HepG2 (cell line): Measurements from ENCODE around the gene ADSS1. TPM values are rescaled to one million over a fixed set of nuclear protein-coding genes. Genes with fewer than 3 reads are reported as not detected.

Experiments used
- ASH2L ChIP-seq: fragments of 300-600, 200-600 bp; sonication (generic); IDR thresholded peaks from 2 replicates; pipeline ENCODE4 v1.7.0; 2017; ENCODE audit warnings: low read depth, mild to moderate bottlenecking, moderate library complexity, mixed read lengths, low read length; ENCODE audit not compliant: insufficient read length
- ELF3 ChIP-seq: IDR thresholded peaks from 2 replicates; pipeline ENCODE4 v1.6.1; 2016; ENCODE audit warnings: missing genetic modification reagents, missing compliant biosample characterization
- GABPA ChIP-seq, 2 experiments: IDR thresholded peaks; 2 replicates each; pipeline ENCODE4 v1.6.1; 2011 to 2016; ENCODE audit warnings: low read depth in 2 of 2, low read length in 1 of 2, missing biosample characterization in 1 of 2, missing genetic modification characterization in 1 of 2
- GPBP1L1 ChIP-seq: sonication (generic); formaldehyde crosslinking; IDR thresholded peaks from 2 replicates; pipeline ENCODE4 v1.5.0; 2020; ENCODE audit warnings: mild to moderate bottlenecking, missing genetic modification reagents
- HOXD1 ChIP-seq: sonication (generic); formaldehyde crosslinking; IDR thresholded peaks from 2 replicates; pipeline ENCODE4 v1.5.0; 2020; ENCODE audit warnings: missing genetic modification reagents
- KDM5A ChIP-seq: fragments of 200-600 bp; sonication (generic); IDR thresholded peaks from 2 replicates; pipeline ENCODE4 v1.7.0; 2018; ENCODE audit warnings: antibody characterized with exemption, mild to moderate bottlenecking, low read length, borderline replicate concordance
- MED1 ChIP-seq: sonication (generic); formaldehyde crosslinking; IDR thresholded peaks from 2 replicates; pipeline ENCODE4 v1.4.0; 2020; ENCODE audit warnings: missing genetic modification reagents
- MLXIP ChIP-seq: sonication (generic); formaldehyde crosslinking; IDR thresholded peaks from 2 replicates; pipeline ENCODE4 v1.9.0; 2021; ENCODE audit warnings: missing genetic modification reagents, borderline replicate concordance
- MTA1 ChIP-seq: sonication (generic); formaldehyde crosslinking; IDR thresholded peaks from 2 replicates; pipeline ENCODE4 v1.4.0; 2020; ENCODE audit warnings: missing genetic modification reagents, mild to moderate bottlenecking, borderline replicate concordance
- MZF1 ChIP-seq: sonication (generic); formaldehyde crosslinking; IDR thresholded peaks from 2 replicates; pipeline ENCODE4 v1.8.1; 2023; ENCODE audit warnings: mild to moderate bottlenecking, missing genetic modification reagents, borderline replicate concordance
- NCOA5 ChIP-seq: sonication (generic); formaldehyde crosslinking; IDR thresholded peaks from 2 replicates; pipeline ENCODE4 v1.4.0; 2020; ENCODE audit warnings: missing genetic modification reagents
- NFYC ChIP-seq: IDR thresholded peaks from 2 replicates; pipeline ENCODE4 v1.6.1; 2016; ENCODE audit warnings: missing genetic modification reagents, missing compliant biosample characterization
- PAWR ChIP-seq: sonication (generic); formaldehyde crosslinking; IDR thresholded peaks from 2 replicates; pipeline ENCODE4 v1.4.0; 2020; ENCODE audit warnings: missing genetic modification reagents, mild to moderate bottlenecking, borderline replicate concordance
- RAD21 ChIP-seq: fragments of 450-650 bp; formaldehyde crosslinking; IDR thresholded peaks from 2 replicates; pipeline ENCODE4 v1.5.0; 2020; ENCODE audit warnings: mild to moderate bottlenecking
- RBFOX2 ChIP-seq: fragments of 200-400 bp; formaldehyde crosslinking; IDR thresholded peaks from 2 replicates; pipeline ENCODE4 v1.6.1; 2017; ENCODE audit warnings: low read depth, mild to moderate bottlenecking, low read length
- ZNF543 ChIP-seq: sonication (generic); formaldehyde crosslinking; IDR thresholded peaks from 2 replicates; pipeline ENCODE4 v1.4.0; 2020; ENCODE audit warnings: mild to moderate bottlenecking, missing genetic modification reagents
- ZNF580 ChIP-seq: IDR thresholded peaks from 2 replicates; pipeline ENCODE4 v1.6.1; 2016; ENCODE audit warnings: low read depth, borderline replicate concordance
- ZNF639 ChIP-seq: conservative IDR thresholded peaks from 2 replicates; pipeline ENCODE4 v1.6.1; 2018; ENCODE audit warnings: missing genetic modification reagents
- ZNF768 ChIP-seq: sonication (generic); formaldehyde crosslinking; IDR thresholded peaks from 2 replicates; pipeline ENCODE4 v1.4.0; 2020; ENCODE audit warnings: missing genetic modification reagents
- polyA plus RNA-seq, 8 experiments: library from polyadenylated mRNA; depleted of rRNA in 3 of 8; stranded (reverse) in 7 of 8; unstranded in 1 of 8; fragments of >200 nt; fragmentation: Illumina TruSeq in 4 of 8; extraction: Trizol in 4 of 8; gene quantifications; 2 replicates each; pipeline versions ENCODE4 v1.2.1 to v1.2.3, GENCODE V29; 2011 to 2016; ENCODE audit warnings: low read depth in 4 of 8, missing spikeins in 1 of 8, mixed read lengths in 1 of 8; ENCODE audit not compliant: insufficient read depth in 1 of 8
- total RNA-seq, 5 experiments: library from RNA; depleted of rRNA; stranded (reverse); fragments of >200 nt; fragmentation: Illumina TruSeq; extraction: Trizol; gene quantifications; 2 replicates each; pipeline ENCODE4 v1.2.3, GENCODE V29; 2016; ENCODE audit warnings: low read depth in 1 of 5
- TF ChIP-seq, protein P1 (sequence below): sonication (generic); formaldehyde crosslinking; conservative IDR thresholded peaks from 2 replicates; pipeline ENCODE4 v1.5.0; 2020; ENCODE audit warnings: missing genetic modification reagents

Gene ADSS1
- total and polyA plus RNA-seq, 2 of the 13 experiments (the other 11 are each of a cell fraction or from before 2014, with no cell fraction given), result 1.0 to 36.7 TPM

GRCh38 chr14:104734991-104735779, 11.2 kb downstream of the ADSS1 start (continued):
- TF ChIP-seq PAWR (CRISPR knock-in tag) (no peak), MLXIP (CRISPR knock-in tag) (no peak), ELF3 (peak; percentile 76), GABPA (IDR thresholded peaks at IDR 0.05; ENCODE audit: low read depth, low read length) (no peak), GABPA (CRISPR knock-in tag; IDR thresholded peaks at IDR 0.05; ENCODE audit: low read depth) (peak; percentile 69), ZNF768 (peak; percentile 43), HOXD1 (no peak), ZNF639 (CRISPR knock-in tag) (0 out of 2 replicates have a peak, but pooled peaks have one; percentile 60), MTA1 (CRISPR knock-in tag) (peak; percentile 86; the same call in 1 of the 2 replicates), KDM5A (no peak), MED1 (peak; percentile 90), ZNF543 (no peak; the same call in 1 of the 2 replicates), NFYC (CRISPR knock-in tag) (no peak; the same call in 1 of the 2 replicates), NCOA5 (CRISPR knock-in tag) (no peak), MZF1 (peak; percentile 95), ZNF580 (CRISPR knock-in tag) (peak; percentile 81; the same call in 1 of the 2 replicates), RAD21 (CRISPR knock-in tag) (peak; percentile 37), RBFOX2 (peak; percentile 83), GPBP1L1 (CRISPR knock-in tag) (no peak), ASH2L (no peak)
- TF ChIP-seq, protein P1, sequence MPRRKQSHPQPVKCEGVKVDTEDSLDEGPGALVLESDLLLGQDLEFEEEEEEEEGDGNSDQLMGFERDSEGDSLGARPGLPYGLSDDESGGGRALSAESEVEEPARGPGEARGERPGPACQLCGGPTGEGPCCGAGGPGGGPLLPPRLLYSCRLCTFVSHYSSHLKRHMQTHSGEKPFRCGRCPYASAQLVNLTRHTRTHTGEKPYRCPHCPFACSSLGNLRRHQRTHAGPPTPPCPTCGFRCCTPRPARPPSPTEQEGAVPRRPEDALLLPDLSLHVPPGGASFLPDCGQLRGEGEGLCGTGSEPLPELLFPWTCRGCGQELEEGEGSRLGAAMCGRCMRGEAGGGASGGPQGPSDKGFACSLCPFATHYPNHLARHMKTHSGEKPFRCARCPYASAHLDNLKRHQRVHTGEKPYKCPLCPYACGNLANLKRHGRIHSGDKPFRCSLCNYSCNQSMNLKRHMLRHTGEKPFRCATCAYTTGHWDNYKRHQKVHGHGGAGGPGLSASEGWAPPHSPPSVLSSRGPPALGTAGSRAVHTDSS (CRISPR knock-in tag), result no peak
